ENCODE results near the gene MITF.

DNA sequence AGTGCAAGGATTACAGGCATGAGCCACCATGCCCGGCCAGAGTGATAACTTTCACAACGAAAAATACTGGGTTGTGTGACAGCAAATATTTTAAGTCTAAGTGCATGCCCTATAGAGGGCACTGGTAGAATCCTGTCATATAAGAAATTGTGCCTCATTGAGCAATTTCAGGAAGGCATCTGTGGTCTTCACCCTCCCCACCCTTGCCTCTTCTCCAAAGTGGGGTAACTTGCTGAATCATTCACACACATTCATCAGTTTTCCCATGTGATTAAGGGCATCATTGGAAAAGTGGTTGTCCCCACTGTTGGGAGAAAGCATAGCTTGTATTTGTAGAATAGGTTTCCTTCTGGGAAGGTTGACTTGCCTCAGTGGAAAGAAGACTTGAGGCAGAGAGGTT, 9.2 kb downstream of the MITF start:
- TF ChIP-seq POLR2AphosphoS5 (IDR thresholded peaks at IDR 0.05): no peak
- TF ChIP-seq CTCF (IDR thresholded peaks at IDR 0.05): no peak
- no peak for TF ChIP-seq POLR2A (IDR thresholded peaks at IDR 0.05)

All from stomach (tissue), 4 donors.